A549 (cell line): ENCODE results near the gene INTS6L. TPM values are rescaled to one million over a fixed set of nuclear protein-coding genes. Genes with fewer than 3 reads are reported as not detected.
A peak's percentile ranks its signal among the peaks of the same experiment; 100 is the strongest.

Source experiments
- ATAC-seq, 2 experiments: fragments of 200-7000 bp in 1 of 2; fragments of >200 bp in 1 of 2; cut with Nextera tagmentation in 1 of 2; cut with Tn5 transposase in 1 of 2; 3 replicates each; pipeline versions ENCODE4 v1.8.0 to v1.9.1; 2018 to 2020; ENCODE audit warnings: mild to moderate bottlenecking in 1 of 2, moderate library complexity in 1 of 2
- CTCF ChIA-PET: fragments of 300-600 bp; sonication (Branson Sonifier 250); formaldehyde crosslinking; extraction: SDS; loops from one replicate; lab custom pipeline; 2021; ENCODE audit warnings: antibody characterized with exemption, inconsistent platforms; lab: Yijun Ruan, JAX
- POLR2A ChIA-PET: fragments of 350-600 bp; formaldehyde crosslinking; extraction: SDS; loops from one replicate; lab custom pipeline; 2021; ENCODE audit warnings: antibody characterized with exemption, inconsistent platforms; lab: Yijun Ruan, JAX
- DNase-seq, 2 experiments: peaks; one replicate each; pipeline versions ENCODE4 v3.0.0 to v3.0.0-alpha.2; 2011 to 2016; ENCODE audit warnings: low read depth in 1 of 2, low spot score in 1 of 2
- FAIRE-seq: peaks from 2 replicates; lab custom pipeline; 2011; peaks lifted over from hg19 to GRCh38; lab: Jason Lieb, UNC
- H3K27ac ChIP-seq, 2 experiments: fragments of >200 bp; sonication (Bioruptor Twin); formaldehyde crosslinking; 3 replicates each; pipeline ENCODE4 v1.5.1; 2016 to 2017
- H3K4me1 ChIP-seq: fragments of >200 bp; sonication (Bioruptor Twin); formaldehyde crosslinking; 3 replicates; pipeline ENCODE4 v1.6.1; 2016
- H3K4me2 ChIP-seq: fragments of >200 bp; sonication (Bioruptor Twin); formaldehyde crosslinking; 3 replicates; pipeline ENCODE4 v1.6.1; 2016
- H3K4me3 ChIP-seq: fragments of >200 bp; sonication (Bioruptor Twin); formaldehyde crosslinking; 3 replicates; pipeline ENCODE4 v1.5.1; 2016
- H3K9me3 ChIP-seq: fragments of >200 bp; sonication (Bioruptor Twin); formaldehyde crosslinking; 3 replicates; pipeline ENCODE4 v1.6.1; 2016
- CBX2 ChIP-seq: fragments of 200-600 bp; sonication (generic); IDR thresholded peaks from 2 replicates; pipeline ENCODE4 v1.6.1; 2016; ENCODE audit warnings: low read depth, mild to moderate bottlenecking, borderline replicate concordance
- CBX8 ChIP-seq: fragments of 200-600 bp; sonication (generic); IDR thresholded peaks from 2 replicates; pipeline ENCODE4 v1.6.1; 2016
- CEBPB ChIP-seq, 2 experiments: fragments of >200 bp in 1 of 2; sonication (Bioruptor Twin) in 1 of 2; formaldehyde crosslinking in 1 of 2; IDR thresholded peaks; 2 replicates each; pipeline ENCODE4 v1.6.1; 2012 to 2016
- EHMT2 ChIP-seq: fragments of 200-600 bp; sonication (generic); IDR thresholded peaks from 2 replicates; pipeline ENCODE4 v1.6.1; 2016; ENCODE audit warnings: antibody characterized with exemption, low read depth, mild to moderate bottlenecking, moderate library complexity
- ESRRA ChIP-seq: fragments of 150-350 bp; IDR thresholded peaks from 2 replicates; pipeline ENCODE4 v1.6.1; 2014; ENCODE audit warnings: mild to moderate bottlenecking, low read length, borderline replicate concordance
- FOSB ChIP-seq: fragments of 250-450 bp; sonication (Bioruptor Pico); IDR thresholded peaks from 2 replicates; pipeline ENCODE4 v1.5.0; 2020; ENCODE audit warnings: mild to moderate bottlenecking, moderate library complexity
- HEYL ChIP-seq: fragments of 250-450 bp; sonication (Bioruptor Pico); IDR thresholded peaks from 2 replicates; pipeline ENCODE4 v1.8.0; 2021; ENCODE audit warnings: mild to moderate bottlenecking, moderate library complexity
- HOXB13 ChIP-seq: fragments of 250-450 bp; sonication (Bioruptor Pico); IDR thresholded peaks from 2 replicates; pipeline ENCODE4 v1.5.0; 2020; ENCODE audit warnings: low read depth, mild to moderate bottlenecking, moderate library complexity
- HOXB5 ChIP-seq: fragments of 250-450 bp; sonication (Bioruptor Pico); IDR thresholded peaks from 2 replicates; pipeline ENCODE4 v1.5.0; 2020; ENCODE audit warnings: mild to moderate bottlenecking, moderate library complexity
- NFE2L2 ChIP-seq: fragments of 150-350 bp; conservative IDR thresholded peaks from 2 replicates; pipeline ENCODE4 v1.6.1; 2014; ENCODE audit warnings: low read length
- NPAS2 ChIP-seq: fragments of 250-450 bp; sonication (Bioruptor Pico); IDR thresholded peaks from 2 replicates; pipeline ENCODE4 v1.8.0; 2022; ENCODE audit warnings: mild to moderate bottlenecking, moderate library complexity, borderline replicate concordance
- POLR2AphosphoS2 ChIP-seq: conservative IDR thresholded peaks from 2 replicates; pipeline ENCODE4 v1.6.1; 2012; ENCODE audit warnings: low read length, improper control_type of control experiment, inconsistent platforms
- RAD21 ChIP-seq, 2 experiments: fragments of >200 bp in 1 of 2; sonication (Bioruptor Twin) in 1 of 2; formaldehyde crosslinking in 1 of 2; IDR thresholded peaks in 1 of 2; conservative IDR thresholded peaks in 1 of 2; 2 replicates in 1 of 2; 3 replicates in 1 of 2; pipeline ENCODE4 v1.6.1; 2012 to 2018; ENCODE audit warnings: inconsistent platforms in 1 of 2
- RARB ChIP-seq: fragments of 250-450 bp; sonication (Bioruptor Pico); IDR thresholded peaks from 2 replicates; pipeline ENCODE4 v1.8.0; 2021; ENCODE audit warnings: mild to moderate bottlenecking, moderate library complexity
- RFX5 ChIP-seq: fragments of 450-650 bp; IDR thresholded peaks from 2 replicates; pipeline ENCODE4 v1.7.1; 2014; ENCODE audit warnings: antibody characterized with exemption, mild to moderate bottlenecking, moderate library complexity
- SMC3 ChIP-seq: fragments of >200 bp; sonication (Bioruptor Twin); formaldehyde crosslinking; IDR thresholded peaks from 3 replicates; pipeline ENCODE4 v1.6.1; 2018; ENCODE audit warnings: inconsistent platforms
- ZNF302 ChIP-seq: fragments of 250-450 bp; sonication (Bioruptor Pico); IDR thresholded peaks from 2 replicates; pipeline ENCODE4 v1.9.0; 2021; ENCODE audit warnings: inconsistent platforms, mild to moderate bottlenecking, moderate library complexity
- ZSCAN20 ChIP-seq: fragments of 250-450 bp; sonication (Bioruptor Pico); IDR thresholded peaks from 2 replicates; pipeline ENCODE4 v1.8.0; 2022; ENCODE audit warnings: mild to moderate bottlenecking, moderate library complexity
- WGBS: methylation state at CpG from one replicate; pipeline ENCODE4 v1.1.6; 2017; ENCODE audit errors: missing lambda C conversion rate; 5-methylcytosine and 5-hydroxymethylcytosine counted together
- polyA plus RNA-seq, 4 experiments: library from polyadenylated mRNA; depleted of rRNA in 3 of 4; stranded (reverse); fragments of >200 nt; fragmentation: RNase III in 1 of 4; extraction: RNeasy Plus Mini Kit Qiagen cat#74134 plus additional on column Dnase treatment in 1 of 4; gene quantifications; 2 replicates in 3 of 4; 3 replicates in 1 of 4; pipeline ENCODE4 v1.2.3, GENCODE V29; 2011 to 2017
- TF ChIP-seq, protein P1 (sequence below): fragments of 250-450 bp; sonication (Bioruptor Pico); IDR thresholded peaks from 2 replicates; pipeline ENCODE4 v1.5.0; 2020; ENCODE audit warnings: low read depth, mild to moderate bottlenecking, moderate library complexity
- TF ChIP-seq, protein P2 (sequence below): fragments of >200 bp; sonication (Bioruptor Twin); formaldehyde crosslinking; IDR thresholded peaks from 2 replicates; pipeline ENCODE4 v1.6.1; 2016
- TF ChIP-seq, protein P3 (sequence below): IDR thresholded peaks from 2 replicates; pipeline ENCODE4 v1.6.1; 2012
- TF ChIP-seq, protein P4 (sequence below): fragments of 150-350 bp; IDR thresholded peaks from 2 replicates; pipeline ENCODE4 v1.6.1; 2014; ENCODE audit warnings: low read depth, mild to moderate bottlenecking, low read length
- TF ChIP-seq, protein P5 (sequence below): fragments of 450-650 bp; IDR thresholded peaks from 2 replicates; pipeline ENCODE4 v1.6.1; 2014; ENCODE audit warnings: antibody characterized with exemption
- TF ChIP-seq, protein P6 (sequence below): fragments of >200 bp; sonication (Bioruptor Twin); formaldehyde crosslinking; IDR thresholded peaks from 3 replicates; pipeline ENCODE4 v1.5.1; 2016

The INTS6L gene
- polyA plus RNA-seq, 2 of the 4 experiments (the other 2 are of a cell fraction) = 0.19 to 0.40 TPM

DNA sequence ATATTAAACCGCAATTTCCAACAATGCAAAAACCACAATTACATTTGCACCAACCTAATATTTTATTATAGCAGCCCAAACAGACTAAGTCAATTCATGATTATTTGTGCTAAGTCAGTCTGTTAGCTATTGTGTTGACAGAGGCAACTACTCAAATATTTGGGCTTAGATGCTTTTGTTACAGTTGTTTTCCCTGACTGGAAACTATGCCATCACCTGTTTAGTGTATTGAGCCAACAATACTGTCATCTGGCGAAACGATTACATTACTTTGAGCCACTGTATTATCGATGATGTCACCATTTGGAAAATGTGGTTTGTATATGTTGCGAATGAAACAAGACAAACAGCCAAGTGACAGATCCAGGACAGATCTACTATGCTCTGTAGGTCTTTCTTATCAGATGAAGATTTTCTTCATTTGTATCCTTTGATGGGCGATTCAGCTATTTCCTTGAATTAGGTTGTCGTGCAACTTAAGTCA lies 38.7 kb upstream of the INTS6L start:
- TF ChIP-seq, protein P1, sequence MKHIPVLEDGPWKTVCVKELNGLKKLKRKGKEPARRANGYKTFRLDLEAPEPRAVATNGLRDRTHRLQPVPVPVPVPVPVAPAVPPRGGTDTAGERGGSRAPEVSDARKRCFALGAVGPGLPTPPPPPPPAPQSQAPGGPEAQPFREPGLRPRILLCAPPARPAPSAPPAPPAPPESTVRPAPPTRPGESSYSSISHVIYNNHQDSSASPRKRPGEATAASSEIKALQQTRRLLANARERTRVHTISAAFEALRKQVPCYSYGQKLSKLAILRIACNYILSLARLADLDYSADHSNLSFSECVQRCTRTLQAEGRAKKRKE (CRISPR knock-in tag) = no peak
- TF ChIP-seq NPAS2 (CRISPR knock-in tag) (no peak), POLR2AphosphoS2 (no peak), FOSB (CRISPR knock-in tag) (no peak), NFE2L2 (no peak), CEBPB (IDR thresholded peaks at IDR 0.05) (no peak)
- TF ChIP-seq, protein P2, sequence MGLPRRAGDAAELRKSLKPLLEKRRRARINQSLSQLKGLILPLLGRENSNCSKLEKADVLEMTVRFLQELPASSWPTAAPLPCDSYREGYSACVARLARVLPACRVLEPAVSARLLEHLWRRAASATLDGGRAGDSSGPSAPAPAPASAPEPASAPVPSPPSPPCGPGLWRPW = no peak
- POLR2A ChIA-PET = no interaction called here
- no peak for ATAC-seq

DNA sequence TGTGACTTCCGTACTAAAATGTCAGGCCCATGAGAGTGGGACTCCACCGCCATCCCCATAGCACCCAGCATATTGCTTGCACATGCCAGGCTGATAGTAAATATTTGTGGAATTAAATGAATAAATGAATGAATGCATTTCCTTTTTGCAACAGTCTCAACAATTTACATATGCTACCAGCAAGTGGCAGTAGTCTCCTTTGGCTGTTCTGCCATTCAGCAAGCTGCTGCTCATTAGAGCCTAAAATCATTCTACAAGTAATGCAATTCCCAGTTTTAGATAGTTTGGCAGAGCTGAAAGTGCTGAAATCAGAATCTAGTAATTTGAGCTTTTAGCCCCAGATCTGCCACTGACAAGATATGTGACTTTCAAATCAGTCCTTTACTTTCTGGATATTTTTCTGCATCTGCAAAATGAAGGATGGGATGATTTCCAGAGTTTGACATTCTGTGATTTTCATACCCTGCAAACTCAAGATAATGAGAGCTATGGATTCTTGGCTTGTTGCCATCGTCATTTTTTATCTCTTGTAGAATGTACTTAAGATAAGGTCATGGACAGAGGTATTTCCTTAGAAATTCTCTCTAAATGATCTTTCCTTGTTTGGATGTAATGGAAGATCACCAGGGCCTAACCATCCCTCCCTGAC lies 35.7 kb upstream of the INTS6L start:
- 4% methylated on average over 3 of the region's 3 CpGs for WGBS
- ChIA-PET CTCF (interaction anchor here (0.8 to 1.1 kb wide), 3 partner anchors 30 to 255 kb away, joined by 4 to 8 read pairs (median 4); no protein-coding TSS in a partner anchor), POLR2A (no interaction called here)
- no peaks in the 10 kb centered on the region for H3K9me3 ChIP-seq
- DNase-seq = peak in 1 of 2 experiments; percentile 32
- H3K4me2 ChIP-seq = no peak overlapping the region
- no peak overlapping the region for H3K4me3 ChIP-seq
- H3K27ac ChIP-seq = no peak overlapping the region
- FAIRE-seq = no peak
- ATAC-seq = peak in 1 of 2 experiments; percentile 43; a peak in 2 of 6 replicates
- H3K4me1 ChIP-seq = no peaks in the 10 kb centered on the region
- TF ChIP-seq, protein P3, sequence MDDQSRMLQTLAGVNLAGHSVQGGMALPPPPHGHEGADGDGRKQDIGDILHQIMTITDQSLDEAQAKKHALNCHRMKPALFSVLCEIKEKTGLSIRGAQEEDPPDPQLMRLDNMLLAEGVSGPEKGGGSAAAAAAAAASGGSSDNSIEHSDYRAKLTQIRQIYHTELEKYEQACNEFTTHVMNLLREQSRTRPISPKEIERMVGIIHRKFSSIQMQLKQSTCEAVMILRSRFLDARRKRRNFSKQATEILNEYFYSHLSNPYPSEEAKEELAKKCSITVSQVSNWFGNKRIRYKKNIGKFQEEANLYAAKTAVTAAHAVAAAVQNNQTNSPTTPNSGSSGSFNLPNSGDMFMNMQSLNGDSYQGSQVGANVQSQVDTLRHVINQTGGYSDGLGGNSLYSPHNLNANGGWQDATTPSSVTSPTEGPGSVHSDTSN = no peak
- TF ChIP-seq HOXB5 (CRISPR knock-in tag) (no peak), CBX2 (no peak), RARB (CRISPR knock-in tag) (no peak), NPAS2 (CRISPR knock-in tag) (no peak), ESRRA (no peak), POLR2AphosphoS2 (no peak), ZSCAN20 (no peak), SMC3 (peak; percentile 60), RAD21 (conservative IDR thresholded peaks at IDR 0.05 in 1 of 2, IDR thresholded peaks at IDR 0.05 in 1 of 2) (peak; percentile 60 to 66), HOXB13 (CRISPR knock-in tag) (no peak), RFX5 (no peak), EHMT2 (no peak), ZNF302 (CRISPR knock-in tag) (no peak), CBX8 (no peak), HEYL (CRISPR knock-in tag) (no peak)
- TF ChIP-seq, protein P4, sequence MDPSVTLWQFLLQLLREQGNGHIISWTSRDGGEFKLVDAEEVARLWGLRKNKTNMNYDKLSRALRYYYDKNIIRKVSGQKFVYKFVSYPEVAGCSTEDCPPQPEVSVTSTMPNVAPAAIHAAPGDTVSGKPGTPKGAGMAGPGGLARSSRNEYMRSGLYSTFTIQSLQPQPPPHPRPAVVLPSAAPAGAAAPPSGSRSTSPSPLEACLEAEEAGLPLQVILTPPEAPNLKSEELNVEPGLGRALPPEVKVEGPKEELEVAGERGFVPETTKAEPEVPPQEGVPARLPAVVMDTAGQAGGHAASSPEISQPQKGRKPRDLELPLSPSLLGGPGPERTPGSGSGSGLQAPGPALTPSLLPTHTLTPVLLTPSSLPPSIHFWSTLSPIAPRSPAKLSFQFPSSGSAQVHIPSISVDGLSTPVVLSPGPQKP = no peak
- TF ChIP-seq, protein P5, sequence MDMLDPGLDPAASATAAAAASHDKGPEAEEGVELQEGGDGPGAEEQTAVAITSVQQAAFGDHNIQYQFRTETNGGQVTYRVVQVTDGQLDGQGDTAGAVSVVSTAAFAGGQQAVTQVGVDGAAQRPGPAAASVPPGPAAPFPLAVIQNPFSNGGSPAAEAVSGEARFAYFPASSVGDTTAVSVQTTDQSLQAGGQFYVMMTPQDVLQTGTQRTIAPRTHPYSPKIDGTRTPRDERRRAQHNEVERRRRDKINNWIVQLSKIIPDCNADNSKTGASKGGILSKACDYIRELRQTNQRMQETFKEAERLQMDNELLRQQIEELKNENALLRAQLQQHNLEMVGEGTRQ = no peak
- TF ChIP-seq, protein P6, sequence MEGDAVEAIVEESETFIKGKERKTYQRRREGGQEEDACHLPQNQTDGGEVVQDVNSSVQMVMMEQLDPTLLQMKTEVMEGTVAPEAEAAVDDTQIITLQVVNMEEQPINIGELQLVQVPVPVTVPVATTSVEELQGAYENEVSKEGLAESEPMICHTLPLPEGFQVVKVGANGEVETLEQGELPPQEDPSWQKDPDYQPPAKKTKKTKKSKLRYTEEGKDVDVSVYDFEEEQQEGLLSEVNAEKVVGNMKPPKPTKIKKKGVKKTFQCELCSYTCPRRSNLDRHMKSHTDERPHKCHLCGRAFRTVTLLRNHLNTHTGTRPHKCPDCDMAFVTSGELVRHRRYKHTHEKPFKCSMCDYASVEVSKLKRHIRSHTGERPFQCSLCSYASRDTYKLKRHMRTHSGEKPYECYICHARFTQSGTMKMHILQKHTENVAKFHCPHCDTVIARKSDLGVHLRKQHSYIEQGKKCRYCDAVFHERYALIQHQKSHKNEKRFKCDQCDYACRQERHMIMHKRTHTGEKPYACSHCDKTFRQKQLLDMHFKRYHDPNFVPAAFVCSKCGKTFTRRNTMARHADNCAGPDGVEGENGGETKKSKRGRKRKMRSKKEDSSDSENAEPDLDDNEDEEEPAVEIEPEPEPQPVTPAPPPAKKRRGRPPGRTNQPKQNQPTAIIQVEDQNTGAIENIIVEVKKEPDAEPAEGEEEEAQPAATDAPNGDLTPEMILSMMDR = peak; percentile 43
- TF ChIP-seq, all 56 proteins: peak for 3

More for the DNA sequence above, 38.7 kb upstream of the INTS6L start:
- Histone ChIP-seq H3K4me1 (no peaks in the 10 kb centered on the region), H3K4me3 (no peak overlapping the region), H3K27ac (no peak overlapping the region), H3K9me3 (no peaks in the 10 kb centered on the region), H3K4me2 (no peak overlapping the region)
- CTCF ChIA-PET = interaction anchor here (1.6 kb wide), 1 partner anchor 370 kb away, joined by 4 read pairs; no protein-coding TSS in a partner anchor
- FAIRE-seq (peak; percentile 73), DNase-seq (no peak)
- 22% methylated on average over 7 of the region's 7 CpGs for WGBS
